Astrocyte (in vitro differentiated cells and primary cell): ENCODE results near the gene PPP1R8.

Experiments
- CTCF ChIP-seq: IDR thresholded peaks from 2 replicates; pipeline ENCODE4 v1.5.1; 2011; ENCODE audit warnings: low read depth, mild to moderate bottlenecking, inconsistent platforms, low read length, moderate library complexity; ENCODE audit not compliant: insufficient read depth
- EZH2 ChIP-seq: IDR thresholded peaks from 2 replicates; pipeline ENCODE4 v1.6.1; 2012; ENCODE audit warnings: mild to moderate bottlenecking, low read length, inconsistent platforms; ENCODE audit not compliant: insufficient read depth

GRCh38 chr1:27878039-27878438, 47.5 kb downstream of the PPP1R8 start:
- TF ChIP-seq CTCF (no peak), EZH2 (no peak)
